Measurements from ENCODE around the gene PCDHGA7. TPM values are rescaled to one million over a fixed set of nuclear protein-coding genes. Genes with fewer than 3 reads are reported as not detected.
"Not testable (repeated sequence)": the region's sequence is repeated elsewhere in the genome, so short reads cannot be mapped to it uniquely, and the experiment has no call there.

The PCDHGA7 gene
- total RNA-seq, 1 donor from 2014 or later: 1.1 TPM

- no peak overlapping the region for H3K4me3 ChIP-seq
- peaks cover 4% of the 10 kb centered on the region for H3K36me3 Mint-ChIP-seq
Measured at GRCh38 chr5:141374627-141375026, 7.9 kb upstream of the PCDHGA7 start.

DNA sequence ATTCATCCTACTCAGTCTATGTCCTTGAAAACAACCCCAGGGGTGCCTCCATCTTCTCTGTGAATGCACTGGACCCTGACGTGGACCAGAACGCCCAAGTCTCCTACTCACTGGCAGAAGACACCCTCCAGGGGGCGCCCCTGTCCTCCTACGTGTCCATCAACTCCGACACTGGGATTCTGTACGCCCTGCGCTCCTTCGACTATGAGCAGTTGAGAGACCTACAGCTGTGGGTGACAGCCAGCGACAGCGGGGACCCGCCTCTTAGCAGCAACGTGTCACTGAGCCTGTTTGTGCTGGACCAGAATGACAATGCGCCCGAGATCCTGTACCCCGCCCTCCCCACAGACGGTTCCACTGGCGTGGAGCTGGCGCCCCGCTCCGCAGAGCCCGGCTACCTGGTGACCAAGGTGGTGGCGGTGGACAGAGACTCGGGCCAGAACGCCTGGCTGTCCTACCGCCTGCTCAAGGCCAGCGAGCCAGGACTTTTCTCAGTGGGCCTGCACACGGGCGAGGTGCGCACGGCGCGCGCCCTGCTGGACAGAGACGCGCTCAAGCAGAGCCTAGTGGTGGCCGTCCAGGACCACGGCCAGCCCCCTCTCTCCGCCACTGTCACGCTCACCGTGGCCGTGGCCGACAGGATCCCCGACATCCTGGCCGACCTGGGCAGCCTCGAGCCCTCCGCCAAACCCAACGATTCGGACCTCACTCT, 6.9 kb upstream of the PCDHGA7 start:
- not testable (repeated sequence) for H3K36me3 ChIP-seq; H3K27ac Mint-ChIP-seq; H3K4me3 ChIP-seq; H3K9me3 ChIP-seq (ENCODE audit: low read depth); H3K27ac ChIP-seq; H3K4me1 ChIP-seq; H3K27me3 ChIP-seq; H3K4me1 Mint-ChIP-seq; H3K9ac ChIP-seq; H4K20me1 ChIP-seq (ENCODE audit: low read depth); H3K79me2 ChIP-seq (ENCODE audit: low read depth); DNase-seq (ENCODE audit: low spot score); H3K4me3 Mint-ChIP-seq; H3K36me3 Mint-ChIP-seq; H3K27me3 Mint-ChIP-seq (ENCODE audit: insufficient read depth, low read depth); H3K4me2 ChIP-seq; H3F3A ChIP-seq (ENCODE audit: low read depth); H2AFZ ChIP-seq (replicated peaks)
- peaks cover 48% of the 10 kb centered on the region for H3K9me3 Mint-ChIP-seq

More at GRCh38 chr5:141374627-141375026, 7.9 kb upstream of the PCDHGA7 start:
- Histone ChIP-seq H3K36me3 (no peaks in the 10 kb centered on the region), H3K9ac (no peak overlapping the region), H3K27ac (no peak overlapping the region), H4K20me1 (ENCODE audit: low read depth) (no peaks in the 10 kb centered on the region), H3K4me1 (no peaks in the 10 kb centered on the region), H3F3A (ENCODE audit: low read depth) (no peaks in the 10 kb centered on the region), H3K4me2 (no peak overlapping the region), H3K79me2 (ENCODE audit: low read depth) (no peaks in the 10 kb centered on the region), H3K27me3 (no peaks in the 10 kb centered on the region), H2AFZ (replicated peaks) (no peak overlapping the region), H3K9me3 (ENCODE audit: low read depth) (peaks cover 3% of the 10 kb centered on the region)
- Mint-ChIP-seq H3K4me1 (no peaks in the 10 kb centered on the region), H3K27me3 (ENCODE audit: insufficient read depth, low read depth) (peaks cover 9% of the 10 kb centered on the region), H3K27ac (no peak overlapping the region), H3K9me3 (peaks cover 50% of the 10 kb centered on the region), H3K4me3 (no peak overlapping the region)
- DNase-seq (ENCODE audit: low spot score): no peak
- no peak for TF ChIP-seq EZH2 (IDR thresholded peaks at IDR 0.05)
- TF ChIP-seq, protein P1, sequence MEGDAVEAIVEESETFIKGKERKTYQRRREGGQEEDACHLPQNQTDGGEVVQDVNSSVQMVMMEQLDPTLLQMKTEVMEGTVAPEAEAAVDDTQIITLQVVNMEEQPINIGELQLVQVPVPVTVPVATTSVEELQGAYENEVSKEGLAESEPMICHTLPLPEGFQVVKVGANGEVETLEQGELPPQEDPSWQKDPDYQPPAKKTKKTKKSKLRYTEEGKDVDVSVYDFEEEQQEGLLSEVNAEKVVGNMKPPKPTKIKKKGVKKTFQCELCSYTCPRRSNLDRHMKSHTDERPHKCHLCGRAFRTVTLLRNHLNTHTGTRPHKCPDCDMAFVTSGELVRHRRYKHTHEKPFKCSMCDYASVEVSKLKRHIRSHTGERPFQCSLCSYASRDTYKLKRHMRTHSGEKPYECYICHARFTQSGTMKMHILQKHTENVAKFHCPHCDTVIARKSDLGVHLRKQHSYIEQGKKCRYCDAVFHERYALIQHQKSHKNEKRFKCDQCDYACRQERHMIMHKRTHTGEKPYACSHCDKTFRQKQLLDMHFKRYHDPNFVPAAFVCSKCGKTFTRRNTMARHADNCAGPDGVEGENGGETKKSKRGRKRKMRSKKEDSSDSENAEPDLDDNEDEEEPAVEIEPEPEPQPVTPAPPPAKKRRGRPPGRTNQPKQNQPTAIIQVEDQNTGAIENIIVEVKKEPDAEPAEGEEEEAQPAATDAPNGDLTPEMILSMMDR (IDR thresholded peaks at IDR 0.05): no peak
- no peak for TF ChIP-seq EZH2phosphoT487 (IDR thresholded peaks at IDR 0.05)

- H2AFZ ChIP-seq (replicated peaks): no peak overlapping the region
- no peak for DNase-seq (ENCODE audit: low spot score)
- no peak overlapping the region for H3K9ac ChIP-seq
- no peak overlapping the region for H3K4me3 ChIP-seq
- no peaks in the 10 kb centered on the region for H3K27me3 ChIP-seq
- TF ChIP-seq EZH2phosphoT487 (IDR thresholded peaks at IDR 0.05) (no peak), EZH2 (IDR thresholded peaks at IDR 0.05) (no peak)
- TF ChIP-seq, protein P1 (IDR thresholded peaks at IDR 0.05): no peak
- Mint-ChIP-seq H3K27me3 (ENCODE audit: insufficient read depth, low read depth) (peaks cover 4% of the 10 kb centered on the region), H3K4me3 (no peak overlapping the region), H3K27ac (no peak overlapping the region), H3K36me3 (peaks cover under 1% of the 10 kb centered on the region), H3K4me1 (no peaks in the 10 kb centered on the region), H3K9me3 (peaks cover 56% of the 10 kb centered on the region)
- peaks cover 3% of the 10 kb centered on the region for H3K9me3 ChIP-seq (ENCODE audit: low read depth)
- no peaks in the 10 kb centered on the region for H3K79me2 ChIP-seq (ENCODE audit: low read depth)
- H3K36me3 ChIP-seq: no peaks in the 10 kb centered on the region
- H4K20me1 ChIP-seq (ENCODE audit: low read depth): no peaks in the 10 kb centered on the region
- H3F3A ChIP-seq (ENCODE audit: low read depth): no peaks in the 10 kb centered on the region
- H3K4me1 ChIP-seq: no peaks in the 10 kb centered on the region
- H3K27ac ChIP-seq: no peak overlapping the region
- no peak overlapping the region for H3K4me2 ChIP-seq
Measured at GRCh38 chr5:141383345-141383744, 803 bp downstream of the PCDHGA7 start.

DNA sequence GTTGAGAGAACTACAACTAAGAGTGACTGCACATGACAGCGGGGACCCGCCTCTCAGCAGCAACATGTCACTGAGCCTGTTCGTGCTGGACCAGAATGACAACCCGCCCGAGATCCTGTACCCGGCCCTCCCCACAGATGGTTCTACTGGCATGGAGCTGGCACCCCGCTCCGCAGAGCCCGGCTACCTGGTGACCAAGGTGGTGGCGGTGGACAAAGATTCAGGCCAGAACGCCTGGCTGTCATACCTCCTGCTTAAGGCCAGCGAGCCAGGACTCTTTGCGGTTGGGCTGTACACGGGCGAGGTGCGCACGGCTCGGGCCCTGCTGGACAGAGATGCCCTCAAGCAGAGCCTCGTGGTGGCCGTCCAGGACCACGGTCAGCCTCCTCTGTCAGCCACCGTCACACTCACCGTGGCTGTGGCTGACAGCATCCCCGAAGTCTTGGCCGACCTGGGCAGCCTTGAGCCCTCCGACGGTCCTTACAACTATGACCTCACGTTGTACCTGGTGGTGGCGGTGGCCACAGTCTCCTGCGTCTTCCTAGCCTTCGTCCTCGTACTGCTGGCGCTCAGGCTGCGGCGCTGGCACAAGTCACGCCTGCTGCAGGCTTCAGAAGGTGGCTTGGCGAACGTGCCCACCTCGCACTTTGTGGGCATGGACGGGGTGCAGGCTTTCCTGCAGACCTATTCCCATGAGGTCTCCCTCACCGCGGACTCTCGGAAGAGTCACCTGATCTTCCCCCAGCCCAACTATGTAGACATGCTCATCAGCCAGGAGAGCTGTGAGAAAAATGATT, 2.1 kb downstream of the PCDHGA7 start:
- TF ChIP-seq EZH2phosphoT487 (IDR thresholded peaks at IDR 0.05) (no peak), EZH2 (IDR thresholded peaks at IDR 0.05) (no peak)
- TF ChIP-seq, protein P1 (IDR thresholded peaks at IDR 0.05): no peak
- Histone ChIP-seq H3F3A (ENCODE audit: low read depth) (no peaks in the 10 kb centered on the region), H3K27me3 (no peaks in the 10 kb centered on the region), H3K4me1 (no peaks in the 10 kb centered on the region), H3K79me2 (ENCODE audit: low read depth) (no peaks in the 10 kb centered on the region), H3K4me3 (no peak overlapping the region), H3K27ac (no peak overlapping the region), H3K9me3 (ENCODE audit: low read depth) (peaks cover 6% of the 10 kb centered on the region), H4K20me1 (ENCODE audit: low read depth) (no peaks in the 10 kb centered on the region), H3K9ac (no peak overlapping the region), H3K36me3 (no peaks in the 10 kb centered on the region), H2AFZ (replicated peaks) (no peak overlapping the region), H3K4me2 (no peak overlapping the region)
- Mint-ChIP-seq H3K36me3 (peaks cover 3% of the 10 kb centered on the region), H3K4me1 (no peaks in the 10 kb centered on the region), H3K9me3 (peaks cover 60% of the 10 kb centered on the region), H3K4me3 (no peak overlapping the region), H3K27ac (no peak overlapping the region), H3K27me3 (ENCODE audit: insufficient read depth, low read depth) (peaks cover 4% of the 10 kb centered on the region)
- DNase-seq (ENCODE audit: low spot score): no peak
